AG08396 (cell line): ENCODE measurements around the gene AFG1L.
"Not testable (repeated sequence)": the region's sequence is repeated elsewhere in the genome, so short reads cannot be mapped to it uniquely, and the experiment has no call there.

Experiments used
- DNase-seq: peaks from one replicate; pipeline ENCODE4 v3.0.0; 2012; ENCODE audit warnings: low spot score, mixed read lengths

The AFG1L gene

DNA sequence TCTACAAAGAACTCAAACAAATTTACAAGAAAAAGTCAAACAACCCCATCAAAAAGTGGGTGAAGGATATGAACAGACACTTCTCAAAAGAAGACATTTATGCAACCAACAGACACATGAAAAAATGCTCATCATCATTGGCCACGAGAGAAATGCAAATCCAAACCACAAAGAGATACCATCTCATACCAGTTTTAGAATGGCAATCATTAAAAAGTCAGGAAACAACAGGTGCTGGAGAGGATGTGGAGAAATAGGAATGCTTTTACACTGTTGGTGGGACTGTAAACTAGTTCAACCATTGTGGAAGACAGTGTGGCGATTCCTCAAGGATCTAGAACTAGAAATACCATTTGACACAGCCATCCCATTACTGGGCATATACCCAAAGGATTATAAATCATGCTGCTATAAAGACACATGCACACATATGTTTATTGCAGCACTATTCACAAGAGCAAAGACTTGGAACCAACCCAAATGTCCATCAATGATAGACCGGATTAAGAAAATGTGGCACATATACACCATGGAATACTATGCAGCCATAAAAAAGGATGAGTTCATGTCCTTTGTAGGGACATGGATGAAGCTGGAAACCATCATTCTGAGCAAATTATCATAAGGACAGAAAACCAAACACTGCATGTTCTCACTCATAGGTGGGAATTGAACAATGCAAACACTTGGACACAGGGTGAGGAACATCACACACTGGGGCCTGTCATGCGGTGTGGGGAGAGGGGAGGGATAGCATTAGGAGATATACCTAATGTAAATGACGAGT lies 121.4 kb downstream of the AFG1L start:
- not testable (repeated sequence) for DNase-seq

GRCh38 chr6:108417027-108417426 lies 122.2 kb downstream of the AFG1L start:
- no peak for DNase-seq

- DNase-seq: no peak
Measured at GRCh38 chr6:108419474-108419873, 124.6 kb downstream of the AFG1L start.

DNA sequence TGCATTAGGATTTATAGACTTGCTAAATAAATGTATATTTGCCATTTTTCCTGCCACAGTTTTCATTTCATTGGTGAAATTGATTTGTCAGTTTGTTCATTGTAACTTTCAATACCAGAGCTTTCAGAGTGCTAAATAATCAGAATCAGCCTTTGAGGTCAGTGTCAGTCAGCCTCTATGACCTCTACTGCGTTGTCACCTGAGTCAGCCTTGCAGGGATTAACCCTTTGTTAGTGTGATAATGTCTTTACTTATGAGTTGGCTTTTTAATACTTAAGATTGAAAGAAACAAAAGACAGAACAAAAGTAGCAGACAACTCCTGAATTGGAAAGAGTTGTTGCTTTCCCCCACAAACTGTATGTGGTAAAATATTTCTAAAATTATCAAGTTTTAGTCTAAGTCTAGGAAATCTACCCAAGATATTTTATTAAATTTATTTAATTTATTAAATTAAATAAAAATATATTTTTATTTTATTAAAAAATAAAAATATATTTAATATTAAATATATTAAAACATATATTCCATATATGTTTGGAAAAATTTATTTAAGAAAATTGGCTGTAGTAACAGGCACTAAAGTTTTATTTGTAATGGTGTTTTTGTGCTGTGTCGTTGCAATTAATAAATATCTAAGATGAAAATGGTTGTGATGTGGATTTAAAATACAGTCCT lies 125.2 kb downstream of the AFG1L start:
- DNase-seq: no peak

GRCh38 chr6:108421366-108421765 lies 126.5 kb downstream of the AFG1L start:
- no peak for DNase-seq

GRCh38 chr6:108423982-108424705 lies 129.3 kb downstream of the AFG1L start:
- DNase-seq: no peak

GRCh38 chr6:108425428-108425827 lies 130.6 kb downstream of the AFG1L start:
- DNase-seq: no peak

GRCh38 chr6:108432143-108432542 lies 137.3 kb downstream of the AFG1L start:
- no peak for DNase-seq

GRCh38 chr6:108432792-108433191 lies 137.9 kb downstream of the AFG1L start:
- DNase-seq: no peak

DNA sequence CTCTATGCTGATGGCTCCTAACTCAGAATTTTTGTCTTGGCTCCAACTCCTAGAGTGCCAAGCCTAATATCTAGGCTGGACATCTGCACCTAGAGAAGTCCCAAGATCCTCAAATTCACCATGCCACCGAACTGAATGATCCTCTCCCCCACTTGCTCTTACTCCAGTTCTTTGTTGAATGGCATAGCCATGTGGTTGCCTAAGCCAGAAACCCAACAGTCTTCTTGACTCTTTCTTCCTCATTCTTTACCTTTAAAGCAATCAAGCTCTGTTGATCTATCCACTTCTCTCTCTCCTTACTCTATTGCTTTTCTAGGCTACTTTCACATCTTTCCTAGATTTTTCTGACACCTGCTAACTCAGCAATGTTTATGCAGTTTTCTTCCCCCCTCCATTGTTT lies 139.4 kb downstream of the AFG1L start:
- DNase-seq: no peak

DNA sequence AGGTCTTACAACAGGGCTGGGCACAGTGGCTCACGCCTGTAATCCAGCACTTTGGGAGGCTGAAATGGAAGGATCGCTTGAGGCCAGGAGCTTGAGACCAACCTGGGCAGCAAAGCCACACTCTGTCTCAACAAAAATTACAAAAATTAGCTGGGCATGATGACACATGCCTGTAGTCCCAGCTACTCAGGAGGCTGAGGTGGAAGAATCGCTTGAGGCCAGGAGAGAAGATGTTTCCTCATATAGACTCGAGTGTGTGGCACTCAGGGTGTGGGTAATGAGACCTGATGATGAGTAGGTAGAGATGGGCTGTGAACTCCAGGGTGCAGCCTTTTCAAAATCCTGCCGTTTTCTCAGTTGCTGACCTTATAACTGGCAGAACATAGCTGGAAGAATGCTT lies 140.5 kb downstream of the AFG1L start:
- DNase-seq: no peak

DNA sequence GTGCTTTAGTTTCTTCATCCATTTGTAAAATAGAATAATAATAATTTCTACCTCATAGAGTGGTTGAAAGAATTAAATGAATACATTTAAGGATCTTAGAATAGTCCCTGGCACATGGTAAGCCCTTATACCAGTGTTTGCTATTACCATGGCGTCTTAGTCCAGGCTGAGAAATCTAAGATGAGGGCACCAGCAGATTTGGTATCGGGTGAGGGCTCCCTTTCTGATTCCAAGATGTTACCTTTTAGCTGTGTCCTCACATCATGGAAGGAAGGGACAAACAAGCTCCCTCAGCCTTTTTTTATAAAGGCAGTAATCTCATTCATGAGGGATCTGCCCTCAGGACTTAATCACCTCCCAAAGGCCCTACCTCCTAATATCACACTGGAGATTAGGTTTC lies 141.9 kb downstream of the AFG1L start:
- DNase-seq: no peak

DNA sequence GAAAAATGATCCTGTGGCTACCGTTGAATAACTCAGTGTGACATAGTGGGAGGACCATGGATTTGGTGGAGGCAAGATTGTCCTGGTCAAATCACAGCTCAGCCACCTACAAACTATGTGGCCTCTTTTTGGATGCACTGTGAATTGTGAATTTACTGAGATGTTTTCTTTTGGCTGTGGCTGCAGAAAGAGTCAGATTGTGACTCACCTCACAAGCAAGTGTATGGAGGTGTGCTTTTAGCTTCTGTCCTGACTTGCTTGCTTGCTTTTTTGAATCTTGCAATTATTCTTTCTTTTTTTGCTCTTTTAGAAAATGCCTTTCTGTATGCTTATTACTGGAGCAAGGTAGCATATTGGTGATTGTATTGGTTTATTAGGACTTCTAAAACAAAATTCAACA lies 143.0 kb downstream of the AFG1L start:
- no peak for DNase-seq

GRCh38 chr6:108438918-108439317 lies 144.1 kb downstream of the AFG1L start:
- no peak for DNase-seq

- DNase-seq: no peak
Measured at GRCh38 chr6:108441141-108441540, 146.3 kb downstream of the AFG1L start.

GRCh38 chr6:108442770-108443520 lies 148.1 kb downstream of the AFG1L start:
- DNase-seq: no peak

- DNase-seq: no peak
Measured at GRCh38 chr6:108446629-108447150, 151.8 kb downstream of the AFG1L start.

- no peak for DNase-seq
Measured at GRCh38 chr6:108448481-108448880, 153.6 kb downstream of the AFG1L start.

GRCh38 chr6:108449717-108450116 lies 154.9 kb downstream of the AFG1L start:
- not testable (repeated sequence) for DNase-seq

GRCh38 chr6:108451816-108452215 lies 157.0 kb downstream of the AFG1L start:
- DNase-seq: no peak

DNA sequence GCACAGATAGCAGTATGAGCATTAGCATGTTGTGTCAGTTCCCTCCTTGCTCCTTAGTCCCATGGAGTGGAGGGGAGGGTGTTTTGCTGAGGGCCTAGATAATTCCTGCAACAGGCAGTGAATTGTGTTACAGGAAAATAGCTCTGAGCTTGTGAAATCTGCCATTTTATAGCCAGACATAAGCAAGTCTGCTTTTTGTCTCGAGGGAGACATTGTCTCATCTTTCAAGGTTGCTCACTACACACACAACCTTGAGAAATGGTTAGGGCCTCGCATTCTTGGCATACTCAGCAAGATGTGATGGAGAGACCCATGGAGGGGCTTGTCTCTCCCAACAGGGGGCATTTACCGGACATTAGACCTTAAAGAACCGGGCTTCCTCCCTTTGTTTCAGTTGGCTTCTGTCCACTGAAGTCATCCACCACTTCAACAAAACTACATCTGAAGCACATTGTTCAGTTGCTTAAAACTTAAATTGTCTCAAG lies 157.9 kb downstream of the AFG1L start:
- DNase-seq: no peak
